DOHH2 (cell line): Measurements from ENCODE around the gene PDE4B.

ENCODE experiments used
- CTCF ChIP-seq: fragments of 200-600 bp; sonication (generic); IDR thresholded peaks from one replicate; pipeline ENCODE4 v1.5.1; 2014; ENCODE audit warnings: antibody characterized with exemption, mild to moderate bottlenecking, low read depth, low read length; ENCODE audit not compliant: poor library complexity, severe bottlenecking
- EZH2phosphoT487 ChIP-seq: fragments of 200-600 bp; sonication (generic); IDR thresholded peaks from 2 replicates; pipeline ENCODE4 v1.6.1; 2017; ENCODE audit warnings: borderline replicate concordance, mild to moderate bottlenecking, antibody characterized with exemption, low read length, moderate library complexity, mixed read lengths

DNA sequence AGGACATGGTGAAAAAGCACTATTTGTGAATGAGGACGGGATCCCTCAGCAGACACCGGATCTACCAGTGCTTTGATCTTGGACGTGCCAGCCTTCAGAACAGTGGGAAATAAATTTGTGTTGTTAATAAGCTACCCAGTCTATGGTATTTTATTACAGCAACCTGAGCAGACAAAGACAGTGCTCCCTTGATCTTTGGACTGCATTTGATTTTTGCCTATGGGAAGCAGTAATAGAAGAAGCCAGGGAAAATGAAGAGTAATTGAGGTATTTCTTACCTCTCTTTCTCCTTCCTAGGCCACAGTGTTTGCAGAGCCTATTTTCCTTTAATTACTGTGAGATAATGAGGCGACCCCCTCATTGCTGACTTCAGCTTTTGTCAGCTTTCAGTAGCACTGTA, 87.9 kb downstream of the PDE4B start:
- no peak for TF ChIP-seq CTCF
- no peak for TF ChIP-seq EZH2phosphoT487
